HG03066 (cell line): ENCODE results near the gene RBM33.

Experiments
- ATAC-seq: cut with Tn5 transposase; IDR thresholded peaks from one replicate; pipeline ENCODE4 v1.9.1; 2021; ENCODE audit warnings: low read depth; ENCODE audit not compliant: unreplicated experiment

The RBM33 gene

DNA sequence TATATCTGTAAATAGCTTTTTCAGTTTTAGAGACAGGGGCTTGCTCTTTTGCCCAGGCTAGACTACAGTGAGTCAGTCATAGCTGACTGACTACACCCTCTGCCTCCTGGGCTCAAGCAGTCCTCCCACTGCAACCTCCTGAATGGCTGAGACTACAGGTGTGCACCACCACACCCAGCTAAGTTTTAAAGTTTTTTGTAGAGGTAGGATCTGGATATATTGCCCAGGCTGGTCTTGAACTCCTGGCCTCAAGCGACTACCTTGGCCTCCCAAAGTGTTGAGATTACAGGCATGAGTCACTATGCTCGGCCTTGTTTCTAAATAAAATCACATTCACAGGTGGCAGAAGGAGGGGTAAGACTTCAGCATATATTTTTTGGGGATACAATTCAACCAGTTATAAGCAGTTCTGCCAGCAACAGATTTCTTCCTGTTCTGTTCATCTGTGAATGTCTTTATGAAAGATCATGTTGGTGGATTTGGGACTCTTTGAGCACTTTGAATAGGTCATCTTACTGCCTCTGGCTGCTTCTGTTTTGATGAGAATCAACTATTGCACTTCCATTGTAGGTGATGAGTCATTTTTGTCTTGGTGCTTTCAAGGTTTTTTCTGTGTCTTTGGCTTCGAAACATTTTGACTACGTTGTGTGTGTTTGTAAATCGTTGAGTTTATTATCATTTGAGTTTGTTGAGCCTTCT lies 15.7 kb downstream of the RBM33 start:
- peak; percentile 66 for ATAC-seq

DNA sequence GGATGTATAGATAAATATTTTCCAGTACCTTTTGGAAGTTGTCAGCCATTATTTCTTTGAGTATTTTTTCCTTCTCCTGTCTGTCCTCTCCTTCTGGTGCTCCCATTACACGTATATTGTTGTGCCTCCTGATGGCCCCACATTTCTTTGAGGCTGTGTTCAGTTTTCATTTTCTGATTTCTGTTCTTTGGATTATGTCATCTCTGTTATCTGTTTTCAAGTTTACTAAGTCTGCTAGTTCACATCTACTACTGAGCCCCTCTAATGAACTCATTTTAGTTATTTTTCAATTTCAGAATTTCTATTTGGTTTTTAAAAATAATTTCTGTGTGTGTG lies 16.3 kb downstream of the RBM33 start:
- ATAC-seq: peak; percentile 83

DNA sequence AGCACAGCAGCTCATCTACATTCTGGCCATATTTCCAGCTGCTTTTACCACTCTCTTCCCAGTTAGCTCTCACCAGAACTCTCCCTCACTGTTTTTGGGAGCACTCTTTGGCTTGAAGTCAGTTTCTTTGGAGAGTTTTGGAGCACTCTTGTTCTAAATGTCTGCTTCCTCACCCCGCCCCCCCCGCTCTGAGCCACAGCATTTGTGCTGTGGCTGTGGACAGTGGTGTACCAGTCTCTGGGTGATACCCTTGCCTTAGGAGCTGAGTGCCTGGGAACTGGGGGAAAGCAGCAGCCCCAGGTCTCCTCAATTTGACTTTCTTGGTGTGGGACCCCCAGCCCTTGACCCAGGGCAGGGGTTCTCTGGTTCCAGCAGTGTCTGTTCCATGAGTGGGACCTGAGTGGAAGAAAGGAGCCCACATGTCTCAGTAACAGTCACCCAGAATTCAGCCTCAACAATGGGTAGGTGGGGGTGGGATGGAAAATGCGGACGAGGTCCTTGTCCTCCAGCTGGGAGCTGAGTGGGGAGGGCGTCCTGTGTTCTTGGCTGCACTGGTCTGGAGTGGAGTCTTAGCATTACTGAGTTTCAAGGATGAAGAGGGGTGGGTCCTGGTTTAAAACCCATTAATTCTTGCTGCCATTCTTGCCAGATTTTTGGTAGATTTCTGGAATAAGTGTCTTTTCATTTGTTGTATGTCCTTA lies 18.0 kb downstream of the RBM33 start:
- no peak for ATAC-seq

GRCh38 chr7:155663937-155664336 lies 19.5 kb downstream of the RBM33 start:
- no peak for ATAC-seq

DNA sequence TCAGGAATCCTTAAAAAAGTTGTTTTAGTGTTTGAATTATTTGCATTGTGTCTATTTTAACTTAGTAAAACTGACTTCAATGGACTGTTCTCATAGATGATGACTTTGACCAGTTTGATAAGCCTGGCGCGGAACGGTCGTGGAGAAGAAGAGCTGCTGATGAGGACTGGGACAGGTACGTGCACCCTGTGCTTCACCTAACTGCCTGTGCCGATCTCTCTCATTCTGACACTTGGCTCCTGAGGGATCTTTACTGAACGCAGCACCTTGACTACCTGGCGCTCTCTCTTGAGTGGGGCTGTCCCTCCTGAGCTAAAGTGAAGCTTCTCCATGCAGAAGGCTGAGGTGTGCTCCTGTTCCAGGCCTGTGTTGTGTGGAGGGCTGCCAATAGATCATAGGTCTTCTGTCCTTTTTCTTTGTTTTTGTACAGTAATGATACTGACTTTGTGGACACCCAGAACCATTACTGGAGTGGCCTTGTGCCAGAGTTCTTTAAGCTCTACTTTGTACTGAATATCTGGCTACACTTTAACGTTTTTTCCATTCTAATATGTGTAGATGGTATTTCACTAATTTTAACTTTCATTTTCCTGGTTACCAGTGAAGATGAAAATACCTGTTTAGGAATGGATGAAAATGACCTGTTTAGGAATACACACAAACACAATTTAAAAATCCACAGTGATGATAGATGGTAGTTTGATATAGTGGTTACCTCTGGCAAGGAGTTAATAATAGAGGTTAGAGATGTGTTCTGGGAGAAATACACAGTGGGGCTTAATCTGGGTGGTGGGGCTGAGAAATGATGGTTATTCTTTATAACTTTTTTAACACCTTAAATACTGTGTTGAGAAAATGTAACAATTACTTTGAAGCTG lies 20.9 kb downstream of the RBM33 start:
- ATAC-seq: no peak

GRCh38 chr7:155665957-155666287 lies 21.5 kb downstream of the RBM33 start:
- ATAC-seq: no peak

- no peak for ATAC-seq
Measured at GRCh38 chr7:155667241-155667829, 22.9 kb downstream of the RBM33 start.

DNA sequence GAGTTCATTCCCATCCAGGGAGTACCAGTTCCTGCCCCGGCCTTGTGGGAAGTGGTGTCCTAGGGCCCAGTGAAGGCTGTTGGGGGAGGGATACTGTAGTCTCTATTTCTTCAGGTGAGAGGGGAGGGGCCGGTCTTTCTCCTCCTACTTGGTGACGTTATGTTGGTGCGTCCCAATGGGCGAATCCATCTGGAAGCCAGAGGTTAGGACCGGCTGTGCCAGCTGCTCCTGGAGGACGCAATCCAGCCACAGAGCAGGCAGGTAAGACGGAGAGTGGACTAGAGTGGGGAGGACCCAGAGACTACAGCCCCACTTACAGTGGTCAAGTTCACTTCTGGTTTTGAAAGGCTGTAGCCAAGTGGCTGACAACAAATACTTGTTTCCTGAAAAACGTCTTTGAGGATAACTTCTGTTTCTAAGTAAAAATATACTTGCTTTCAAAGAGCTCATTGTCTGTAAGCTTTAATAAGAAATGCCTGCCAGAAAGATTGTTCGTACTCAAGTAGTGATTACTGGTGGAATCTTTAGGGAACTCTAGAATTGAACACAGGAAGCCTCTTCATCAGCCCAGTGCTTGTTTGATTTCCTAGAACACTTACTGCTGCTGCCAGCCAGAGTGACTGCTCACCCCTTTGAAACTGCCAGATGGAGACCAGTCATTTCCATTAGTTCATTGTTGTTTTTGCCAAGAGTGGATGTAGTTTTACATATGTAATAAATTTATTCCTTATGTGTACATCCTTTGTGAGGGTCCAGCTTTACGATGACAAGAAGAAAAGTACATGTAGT lies 25.4 kb downstream of the RBM33 start:
- ATAC-seq: no peak

GRCh38 chr7:155670521-155670920 lies 26.1 kb downstream of the RBM33 start:
- ATAC-seq: no peak

DNA sequence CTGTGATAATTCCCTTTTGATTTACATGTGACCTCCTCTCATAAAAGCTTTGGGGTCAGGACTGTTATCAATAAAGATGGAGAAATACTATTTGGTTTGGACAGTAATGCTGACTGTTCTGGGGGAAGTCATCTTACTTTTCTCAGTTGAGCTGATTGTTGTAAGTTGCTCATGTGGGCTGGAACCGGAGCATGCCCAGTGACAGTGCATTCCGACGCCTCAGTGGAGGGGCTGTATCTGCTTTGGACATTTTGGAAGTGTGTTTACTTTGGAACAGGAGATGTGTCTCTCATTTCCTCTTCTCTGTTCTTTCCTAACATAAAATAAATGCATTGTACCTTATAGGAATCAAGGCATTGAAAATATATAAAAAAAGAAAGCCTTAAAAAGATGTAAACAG lies 30.1 kb downstream of the RBM33 start:
- ATAC-seq: no peak

- no peak for ATAC-seq
Measured at GRCh38 chr7:155676052-155676451, 31.6 kb downstream of the RBM33 start.

- ATAC-seq: no peak
Measured at GRCh38 chr7:155677688-155678087, 33.2 kb downstream of the RBM33 start.

GRCh38 chr7:155680124-155680523 lies 35.7 kb downstream of the RBM33 start:
- ATAC-seq: no peak

DNA sequence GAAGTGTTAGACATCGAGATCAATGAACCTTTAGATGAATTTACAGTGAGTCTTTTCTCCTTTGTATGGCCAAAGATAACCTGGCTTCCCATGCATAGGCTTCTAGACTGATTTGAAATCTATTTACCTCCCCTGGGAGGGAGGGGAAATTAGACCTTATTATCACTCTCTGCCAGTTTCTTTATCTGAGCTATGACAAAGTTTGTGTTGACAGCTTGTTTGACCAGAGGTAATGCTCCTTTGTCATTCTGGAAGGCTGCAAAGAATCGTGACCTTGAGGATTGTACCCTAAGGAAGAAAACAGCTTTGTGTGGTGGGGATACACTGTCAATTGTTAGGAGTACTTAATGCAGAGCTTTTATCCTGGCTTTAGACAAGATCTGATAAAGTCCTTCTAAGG lies 36.4 kb downstream of the RBM33 start:
- ATAC-seq: no peak

GRCh38 chr7:155681663-155682062 lies 37.2 kb downstream of the RBM33 start:
- no peak for ATAC-seq

- ATAC-seq: no peak
Measured at GRCh38 chr7:155682484-155682883, 38.0 kb downstream of the RBM33 start.

DNA sequence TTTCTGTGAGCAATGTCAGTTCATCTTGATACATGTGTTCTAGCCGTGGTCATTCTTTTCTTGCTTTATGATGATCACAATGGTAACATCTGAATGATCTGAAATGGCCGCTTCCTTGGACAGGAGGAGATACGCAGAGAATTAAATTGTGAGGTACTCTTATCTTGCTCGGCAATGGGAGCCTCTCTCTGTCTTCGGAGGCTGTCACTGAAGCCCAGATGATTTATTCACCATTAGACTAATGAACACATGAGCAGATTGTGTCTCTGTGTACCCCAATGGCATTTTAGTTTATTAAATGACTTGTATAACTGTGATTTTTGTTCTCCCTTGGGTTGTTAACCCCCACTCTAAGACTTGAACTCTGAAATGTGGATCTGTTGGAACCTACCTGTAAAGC lies 38.6 kb downstream of the RBM33 start:
- no peak for ATAC-seq

- no peak for ATAC-seq
Measured at GRCh38 chr7:155683714-155684113, 39.3 kb downstream of the RBM33 start.

DNA sequence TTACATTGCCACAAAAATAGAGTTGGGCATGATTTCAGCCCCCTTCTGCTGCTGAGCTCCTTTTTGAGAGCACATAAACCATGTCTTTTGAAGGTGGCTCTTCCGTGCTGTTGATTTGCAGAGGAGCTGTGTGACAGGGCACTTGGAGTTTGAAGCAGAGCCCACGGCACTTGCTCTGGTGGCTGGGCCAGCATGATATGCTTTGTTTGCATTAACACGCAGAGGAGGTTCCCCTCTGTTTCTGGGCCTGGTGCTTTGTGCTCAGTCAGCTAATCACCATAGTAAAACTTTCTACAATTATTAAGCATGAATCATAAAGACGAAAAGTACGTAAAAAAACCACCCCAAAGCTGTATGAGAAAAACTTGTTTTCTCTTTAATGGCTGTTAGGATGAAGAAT lies 40.1 kb downstream of the RBM33 start:
- no peak for ATAC-seq

DNA sequence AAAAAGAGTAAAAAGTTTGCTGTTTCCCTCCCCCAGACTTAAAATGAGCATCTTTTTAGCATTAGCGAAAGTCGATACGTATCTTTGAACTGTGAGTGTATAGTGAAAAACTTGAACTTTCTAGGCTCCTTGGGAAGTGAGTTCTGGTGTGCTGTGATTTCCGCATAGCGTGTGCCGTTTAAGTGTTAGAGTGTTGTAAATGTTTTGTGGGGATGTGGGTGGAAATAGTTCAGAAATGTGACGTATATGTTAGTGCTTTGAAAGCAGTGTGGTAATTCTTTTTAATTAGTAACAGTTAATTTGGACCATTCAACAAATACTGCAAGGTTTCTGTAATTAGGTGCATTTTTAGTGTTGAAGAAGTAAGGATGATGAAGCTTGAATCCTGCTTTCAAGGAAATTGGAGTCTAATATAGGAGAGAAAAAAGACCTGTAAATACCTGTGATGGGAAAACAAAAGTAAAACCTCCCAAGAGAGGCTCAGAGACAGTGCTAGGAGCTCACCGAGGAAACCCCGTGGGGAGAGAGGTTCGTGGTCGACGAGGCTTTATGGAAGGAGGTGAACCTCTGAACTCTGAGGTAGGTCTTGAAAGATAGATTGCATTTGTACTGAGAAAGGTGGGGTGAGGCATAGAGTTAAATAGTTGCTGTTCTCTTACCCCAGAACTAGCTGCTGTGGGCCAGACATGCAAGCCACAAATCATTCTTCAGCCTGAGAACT lies 40.8 kb downstream of the RBM33 start:
- ATAC-seq: peak; percentile 84
